ENCODE results near the gene EPHA4.

Gene EPHA4

GRCh38 chr2:221518935-221519625, 53.0 kb downstream of the EPHA4 start:
- no peak for TF ChIP-seq CTCF (IDR thresholded peaks at IDR 0.05; ENCODE audit: insufficient read depth, low read length, poor library complexity, severe bottlenecking)
- Histone ChIP-seq H3K27me3 (replicated peaks; ENCODE audit: control insufficient read depth, insufficient read depth, low read length) (no peaks in the 10 kb centered on the region), H3K36me3 (ENCODE audit: control insufficient read depth, insufficient read depth, low read length) (no peaks in the 10 kb centered on the region), H3K4me3 (replicated peaks; ENCODE audit: low read depth, low read length) (no peak overlapping the region)
- DNase-seq (ENCODE audit: extremely low read depth, insufficient read length) = no peak

- no peak overlapping the region for H3K4me3 ChIP-seq (replicated peaks; ENCODE audit: low read depth, low read length)
- H3K36me3 ChIP-seq (ENCODE audit: control insufficient read depth, insufficient read depth, low read length) = no peaks in the 10 kb centered on the region
- peak; percentile 20 for DNase-seq (ENCODE audit: extremely low read depth, insufficient read length)
- TF ChIP-seq CTCF (IDR thresholded peaks at IDR 0.05; ENCODE audit: insufficient read depth, low read length, poor library complexity, severe bottlenecking) = no peak
- H3K27me3 ChIP-seq (replicated peaks; ENCODE audit: control insufficient read depth, insufficient read depth, low read length) = no peaks in the 10 kb centered on the region
Measured at GRCh38 chr2:221518201-221518934, 53.7 kb downstream of the EPHA4 start.

- peak; percentile 57 for DNase-seq (ENCODE audit: extremely low read depth, insufficient read length)
- Histone ChIP-seq H3K27me3 (replicated peaks; ENCODE audit: control insufficient read depth, insufficient read depth, low read length) (no peaks in the 10 kb centered on the region), H3K36me3 (ENCODE audit: control insufficient read depth, insufficient read depth, low read length) (no peaks in the 10 kb centered on the region), H3K4me3 (replicated peaks; ENCODE audit: low read depth, low read length) (no peak overlapping the region)
- TF ChIP-seq CTCF (IDR thresholded peaks at IDR 0.05; ENCODE audit: insufficient read depth, low read length, poor library complexity, severe bottlenecking) = no peak
Measured at GRCh38 chr2:221517696-221518151, 54.4 kb downstream of the EPHA4 start.

GRCh38 chr2:221517146-221517695, 54.9 kb downstream of the EPHA4 start:
- H3K36me3 ChIP-seq (ENCODE audit: control insufficient read depth, insufficient read depth, low read length) = no peaks in the 10 kb centered on the region
- DNase-seq (ENCODE audit: extremely low read depth, insufficient read length) = no peak
- H3K4me3 ChIP-seq (replicated peaks; ENCODE audit: low read depth, low read length) = no peak overlapping the region
- no peak for TF ChIP-seq CTCF (IDR thresholded peaks at IDR 0.05; ENCODE audit: insufficient read depth, low read length, poor library complexity, severe bottlenecking)
- no peaks in the 10 kb centered on the region for H3K27me3 ChIP-seq (replicated peaks; ENCODE audit: control insufficient read depth, insufficient read depth, low read length)

- no peaks in the 10 kb centered on the region for H3K36me3 ChIP-seq (ENCODE audit: control insufficient read depth, insufficient read depth, low read length)
- no peak overlapping the region for H3K4me3 ChIP-seq (replicated peaks; ENCODE audit: low read depth, low read length)
- DNase-seq (ENCODE audit: extremely low read depth, insufficient read length) = no peak
- H3K27me3 ChIP-seq (replicated peaks; ENCODE audit: control insufficient read depth, insufficient read depth, low read length) = no peaks in the 10 kb centered on the region
- TF ChIP-seq CTCF (IDR thresholded peaks at IDR 0.05; ENCODE audit: insufficient read depth, low read length, poor library complexity, severe bottlenecking) = no peak
Measured at GRCh38 chr2:221515864-221516263, 56.2 kb downstream of the EPHA4 start.
